ENCODE data around the gene UBE2Q1.

- TF ChIP-seq CTCF (conservative IDR thresholded peaks at IDR 0.05 in 1 of 2, IDR thresholded peaks at IDR 0.05 in 1 of 2; ENCODE audit: low read depth in 1 of 2, low read length in 2 of 2) (no peak), EZH2 (IDR thresholded peaks at IDR 0.05; ENCODE audit: low read length, missing control alignments) (no peak)
These were observed 2.0 kb downstream of the UBE2Q1 start for GRCh38 chr1:154556422-154556821.

All from fibroblast of lung (primary cell).